ENCODE data around the gene SPAG16.

Gene SPAG16

DNA sequence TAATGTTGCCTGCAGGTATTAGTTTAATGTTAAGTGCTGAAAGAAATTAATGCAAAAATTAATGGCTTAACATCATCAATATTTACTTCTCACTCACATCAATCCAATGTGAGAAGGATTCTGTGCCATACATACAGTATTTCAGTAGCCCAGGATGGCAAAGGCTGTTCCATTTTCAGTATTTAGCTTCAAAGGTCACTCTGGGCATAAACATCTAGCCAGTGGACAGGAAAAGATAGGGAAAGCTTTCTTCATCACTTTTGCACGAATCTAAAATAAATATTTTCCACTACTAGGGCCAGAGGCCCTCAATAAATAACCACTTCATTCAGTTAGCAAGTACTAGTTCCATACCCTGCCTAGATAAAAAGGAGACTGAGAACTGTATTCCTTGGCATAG lies 890.3 kb downstream of the SPAG16 start:
- no peak for TF ChIP-seq FOXP2 (optimal IDR thresholded peaks at IDR 0.05; ENCODE audit: borderline replicate concordance, extremely low read depth, extremely low read length, insufficient read depth)
- no peak for TF ChIP-seq POLR2AphosphoS5 (IDR thresholded peaks at IDR 0.05; ENCODE audit: low read depth, low read length)
- TF ChIP-seq SIN3A (IDR thresholded peaks at IDR 0.05; ENCODE audit: borderline replicate concordance, insufficient read depth, low read length), result no peak
- TF ChIP-seq, protein P1, sequence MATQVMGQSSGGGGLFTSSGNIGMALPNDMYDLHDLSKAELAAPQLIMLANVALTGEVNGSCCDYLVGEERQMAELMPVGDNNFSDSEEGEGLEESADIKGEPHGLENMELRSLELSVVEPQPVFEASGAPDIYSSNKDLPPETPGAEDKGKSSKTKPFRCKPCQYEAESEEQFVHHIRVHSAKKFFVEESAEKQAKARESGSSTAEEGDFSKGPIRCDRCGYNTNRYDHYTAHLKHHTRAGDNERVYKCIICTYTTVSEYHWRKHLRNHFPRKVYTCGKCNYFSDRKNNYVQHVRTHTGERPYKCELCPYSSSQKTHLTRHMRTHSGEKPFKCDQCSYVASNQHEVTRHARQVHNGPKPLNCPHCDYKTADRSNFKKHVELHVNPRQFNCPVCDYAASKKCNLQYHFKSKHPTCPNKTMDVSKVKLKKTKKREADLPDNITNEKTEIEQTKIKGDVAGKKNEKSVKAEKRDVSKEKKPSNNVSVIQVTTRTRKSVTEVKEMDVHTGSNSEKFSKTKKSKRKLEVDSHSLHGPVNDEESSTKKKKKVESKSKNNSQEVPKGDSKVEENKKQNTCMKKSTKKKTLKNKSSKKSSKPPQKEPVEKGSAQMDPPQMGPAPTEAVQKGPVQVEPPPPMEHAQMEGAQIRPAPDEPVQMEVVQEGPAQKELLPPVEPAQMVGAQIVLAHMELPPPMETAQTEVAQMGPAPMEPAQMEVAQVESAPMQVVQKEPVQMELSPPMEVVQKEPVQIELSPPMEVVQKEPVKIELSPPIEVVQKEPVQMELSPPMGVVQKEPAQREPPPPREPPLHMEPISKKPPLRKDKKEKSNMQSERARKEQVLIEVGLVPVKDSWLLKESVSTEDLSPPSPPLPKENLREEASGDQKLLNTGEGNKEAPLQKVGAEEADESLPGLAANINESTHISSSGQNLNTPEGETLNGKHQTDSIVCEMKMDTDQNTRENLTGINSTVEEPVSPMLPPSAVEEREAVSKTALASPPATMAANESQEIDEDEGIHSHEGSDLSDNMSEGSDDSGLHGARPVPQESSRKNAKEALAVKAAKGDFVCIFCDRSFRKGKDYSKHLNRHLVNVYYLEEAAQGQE (IDR thresholded peaks at IDR 0.05; ENCODE audit: insufficient read depth in 1 of 2, low read depth in 2 of 2, low read length in 2 of 2), result no peak
- no peak for TF ChIP-seq TAF1 (IDR thresholded peaks at IDR 0.05; ENCODE audit: borderline replicate concordance, insufficient read depth, low read length)

DNA sequence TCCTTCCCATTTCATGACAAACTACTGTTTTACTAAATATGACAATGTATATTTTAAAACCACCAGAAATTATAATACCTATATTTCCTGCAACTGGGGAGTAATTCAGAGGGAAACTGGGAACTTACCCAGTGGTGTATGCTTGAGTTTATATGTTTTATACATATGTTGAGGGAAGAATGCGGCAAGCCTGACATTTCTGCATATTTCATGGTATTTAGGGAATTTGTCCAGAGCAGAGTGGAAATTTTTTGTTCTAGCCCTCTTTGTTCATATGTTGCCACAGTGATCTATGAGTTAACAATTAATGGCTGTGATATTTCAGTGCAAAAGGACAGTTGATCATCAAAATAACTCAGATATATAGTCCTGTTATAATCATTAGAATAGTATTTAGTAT lies 895.8 kb downstream of the SPAG16 start:
- no peak for TF ChIP-seq FOXP2 (optimal IDR thresholded peaks at IDR 0.05; ENCODE audit: borderline replicate concordance, extremely low read depth, extremely low read length, insufficient read depth)
- TF ChIP-seq, protein P1 (IDR thresholded peaks at IDR 0.05; ENCODE audit: insufficient read depth in 1 of 2, low read depth in 2 of 2, low read length in 2 of 2), result no peak
- no peak for TF ChIP-seq TAF1 (IDR thresholded peaks at IDR 0.05; ENCODE audit: borderline replicate concordance, insufficient read depth, low read length)
- no peak for TF ChIP-seq SIN3A (IDR thresholded peaks at IDR 0.05; ENCODE audit: borderline replicate concordance, insufficient read depth, low read length)
- TF ChIP-seq POLR2AphosphoS5 (IDR thresholded peaks at IDR 0.05; ENCODE audit: low read depth, low read length), result no peak

DNA sequence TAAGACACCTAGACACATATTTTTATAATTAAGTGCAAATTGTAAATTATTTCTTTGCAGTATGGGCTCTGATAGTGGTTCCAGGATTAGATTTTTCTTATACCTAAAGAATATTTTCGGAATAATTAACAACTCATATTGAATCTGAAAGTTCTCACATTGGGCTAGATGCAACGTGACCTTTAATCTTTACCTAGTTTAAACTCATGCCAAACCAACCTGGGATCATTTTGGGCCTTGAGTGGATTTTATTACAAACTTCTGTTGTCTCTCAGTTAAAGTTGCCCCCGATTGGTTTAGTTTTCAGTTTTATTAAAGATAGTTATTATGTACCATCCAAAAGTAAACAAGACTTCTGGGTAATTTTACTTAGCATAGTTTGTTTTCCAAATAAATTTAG lies 896.4 kb downstream of the SPAG16 start:
- no peak for TF ChIP-seq POLR2AphosphoS5 (IDR thresholded peaks at IDR 0.05; ENCODE audit: low read depth, low read length)
- TF ChIP-seq SIN3A (IDR thresholded peaks at IDR 0.05; ENCODE audit: borderline replicate concordance, insufficient read depth, low read length), result no peak
- TF ChIP-seq, protein P1 (IDR thresholded peaks at IDR 0.05; ENCODE audit: insufficient read depth in 1 of 2, low read depth in 2 of 2, low read length in 2 of 2), result no peak
- TF ChIP-seq FOXP2 (optimal IDR thresholded peaks at IDR 0.05; ENCODE audit: borderline replicate concordance, extremely low read depth, extremely low read length, insufficient read depth), result no peak
- no peak for TF ChIP-seq TAF1 (IDR thresholded peaks at IDR 0.05; ENCODE audit: borderline replicate concordance, insufficient read depth, low read length)

DNA sequence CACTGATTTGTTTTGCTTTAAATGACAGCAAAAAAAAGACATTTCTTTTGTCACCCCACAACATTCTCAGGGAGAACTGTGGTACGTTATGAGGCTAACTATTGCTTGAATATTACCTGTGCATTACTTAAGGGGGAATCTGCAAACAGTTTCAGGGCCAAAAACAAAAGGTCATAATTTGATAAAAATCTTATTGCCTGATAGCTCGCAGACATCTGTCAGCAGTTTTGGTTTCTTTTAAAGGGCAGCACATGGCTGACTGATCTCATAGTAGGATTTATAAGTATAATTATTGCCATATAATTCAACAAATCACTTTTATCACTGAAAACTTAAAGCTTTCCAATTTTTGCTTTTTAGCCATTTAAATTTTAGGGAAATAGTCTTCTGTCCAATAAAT lies 900.2 kb downstream of the SPAG16 start:
- TF ChIP-seq SIN3A (IDR thresholded peaks at IDR 0.05; ENCODE audit: borderline replicate concordance, insufficient read depth, low read length) (no peak), POLR2AphosphoS5 (IDR thresholded peaks at IDR 0.05; ENCODE audit: low read depth, low read length) (no peak), TAF1 (IDR thresholded peaks at IDR 0.05; ENCODE audit: borderline replicate concordance, insufficient read depth, low read length) (no peak)
- TF ChIP-seq, protein P1 (IDR thresholded peaks at IDR 0.05; ENCODE audit: insufficient read depth in 1 of 2, low read depth in 2 of 2, low read length in 2 of 2), result no peak

DNA sequence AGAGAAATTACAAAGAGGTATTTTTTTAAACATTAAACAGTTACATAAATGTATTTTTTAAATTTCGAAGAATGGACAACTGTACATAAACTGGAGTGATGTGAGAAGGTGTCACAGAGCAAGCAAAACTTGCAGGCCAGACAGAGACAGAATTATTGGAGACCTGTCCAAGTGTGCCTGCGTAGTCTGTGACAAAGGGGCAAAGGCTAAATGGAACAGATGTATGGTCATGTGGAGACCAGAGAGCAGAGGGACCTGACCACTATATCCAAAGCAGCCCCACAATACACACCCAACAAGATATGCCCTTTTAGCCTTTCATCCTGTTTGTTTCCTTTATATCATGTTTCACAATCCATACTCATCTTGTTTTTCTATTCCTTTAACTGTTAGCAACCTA lies 901.3 kb downstream of the SPAG16 start:
- TF ChIP-seq POLR2AphosphoS5 (IDR thresholded peaks at IDR 0.05; ENCODE audit: low read depth, low read length), result no peak
- TF ChIP-seq FOXP2 (optimal IDR thresholded peaks at IDR 0.05; ENCODE audit: borderline replicate concordance, extremely low read depth, extremely low read length, insufficient read depth), result no peak
- TF ChIP-seq TAF1 (IDR thresholded peaks at IDR 0.05; ENCODE audit: borderline replicate concordance, insufficient read depth, low read length), result no peak
- TF ChIP-seq SIN3A (IDR thresholded peaks at IDR 0.05; ENCODE audit: borderline replicate concordance, insufficient read depth, low read length), result no peak
- TF ChIP-seq, protein P1 (IDR thresholded peaks at IDR 0.05; ENCODE audit: insufficient read depth in 1 of 2, low read depth in 2 of 2, low read length in 2 of 2), result no peak
